Lower leg skin (tissue), 3 donors: Measurements from ENCODE around the gene PDSS2.

ENCODE experiments used
- POLR2A ChIP-seq, 2 donors: fragments of 450-650 bp; IDR thresholded peaks; one replicate each; pipeline ENCODE4 v1.6.1; 2016 to 2017; ENCODE audit warnings: antibody characterized with exemption in 2 of 2, mild to moderate bottlenecking in 1 of 2, moderate library complexity in 1 of 2
- TF ChIP-seq, protein P1 (sequence below), 3 donors: fragments of 450-650 bp; IDR thresholded peaks; one replicate each; pipeline ENCODE4 v1.5.1; 2016; ENCODE audit warnings: antibody characterized with exemption in 3 of 3, mild to moderate bottlenecking in 3 of 3, moderate library complexity in 2 of 3

DNA sequence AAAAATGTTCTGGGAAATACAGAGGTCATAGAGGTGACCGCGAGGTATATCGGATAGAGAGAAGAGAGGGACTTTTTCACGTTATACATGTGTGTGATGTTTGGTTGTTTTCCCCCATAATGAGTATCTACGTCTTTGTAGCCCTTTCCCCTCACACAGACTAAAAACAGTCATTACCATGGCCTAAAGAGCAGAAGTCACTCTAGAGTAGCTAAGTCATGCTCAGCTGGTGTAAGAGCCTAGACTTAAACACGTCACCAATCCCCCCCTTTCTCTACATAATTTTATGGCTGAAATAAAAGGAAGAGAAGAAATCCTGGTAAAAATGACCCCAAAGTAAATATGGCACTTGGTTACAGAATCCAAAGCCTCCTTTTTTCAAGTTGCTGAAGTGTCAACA is 338.1 kb downstream of the PDSS2 start:
- no peak for TF ChIP-seq POLR2A (IDR thresholded peaks at IDR 0.05)
- TF ChIP-seq, protein P1, sequence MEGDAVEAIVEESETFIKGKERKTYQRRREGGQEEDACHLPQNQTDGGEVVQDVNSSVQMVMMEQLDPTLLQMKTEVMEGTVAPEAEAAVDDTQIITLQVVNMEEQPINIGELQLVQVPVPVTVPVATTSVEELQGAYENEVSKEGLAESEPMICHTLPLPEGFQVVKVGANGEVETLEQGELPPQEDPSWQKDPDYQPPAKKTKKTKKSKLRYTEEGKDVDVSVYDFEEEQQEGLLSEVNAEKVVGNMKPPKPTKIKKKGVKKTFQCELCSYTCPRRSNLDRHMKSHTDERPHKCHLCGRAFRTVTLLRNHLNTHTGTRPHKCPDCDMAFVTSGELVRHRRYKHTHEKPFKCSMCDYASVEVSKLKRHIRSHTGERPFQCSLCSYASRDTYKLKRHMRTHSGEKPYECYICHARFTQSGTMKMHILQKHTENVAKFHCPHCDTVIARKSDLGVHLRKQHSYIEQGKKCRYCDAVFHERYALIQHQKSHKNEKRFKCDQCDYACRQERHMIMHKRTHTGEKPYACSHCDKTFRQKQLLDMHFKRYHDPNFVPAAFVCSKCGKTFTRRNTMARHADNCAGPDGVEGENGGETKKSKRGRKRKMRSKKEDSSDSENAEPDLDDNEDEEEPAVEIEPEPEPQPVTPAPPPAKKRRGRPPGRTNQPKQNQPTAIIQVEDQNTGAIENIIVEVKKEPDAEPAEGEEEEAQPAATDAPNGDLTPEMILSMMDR (IDR thresholded peaks at IDR 0.05) = no peak
